Lung (tissue), 12 donors: ENCODE data around the gene DCHS2. TPM values are rescaled to one million over a fixed set of nuclear protein-coding genes. Genes with fewer than 3 reads are reported as not detected.

ENCODE experiments used
- ATAC-seq: fragments of 200-7000 bp; cut with Tn5 transposase; one replicate; pipeline ENCODE4 v1.9.1; 2020; ENCODE audit warnings: moderate number of reproducible peaks; ENCODE audit not compliant: insufficient read depth, low FRiP score
- DNase-seq, 3 donors: peaks; one replicate each; pipeline ENCODE4 v3.0.0-alpha.2; 2013 to 2017
- H3K27ac ChIP-seq, 2 donors: one replicate each; pipeline ENCODE4 v1.5.1; 2013; ENCODE audit warnings: mild to moderate bottlenecking in 2 of 2, moderate library complexity in 2 of 2, control low read depth in 1 of 2, inconsistent platforms in 1 of 2, low read depth in 1 of 2, low read length in 1 of 2
- H3K27me3 ChIP-seq, 3 donors: one replicate each; pipeline ENCODE4 v1.5.1; 2013; ENCODE audit warnings: low read length in 2 of 3; ENCODE audit not compliant: control insufficient read depth in 3 of 3, insufficient read depth in 3 of 3
- H3K36me3 ChIP-seq, 4 donors: one replicate each; pipeline ENCODE4 v1.5.1; 2013; ENCODE audit warnings: low read length in 4 of 4, mild to moderate bottlenecking in 1 of 4, moderate library complexity in 1 of 4; ENCODE audit not compliant: control insufficient read depth in 4 of 4, insufficient read depth in 4 of 4
- H3K4me1 ChIP-seq, 5 donors: one replicate each; pipeline ENCODE4 v1.5.1; 2013; ENCODE audit warnings: low read length in 5 of 5, mild to moderate bottlenecking in 2 of 5, moderate library complexity in 1 of 5; ENCODE audit not compliant: control insufficient read depth in 5 of 5, insufficient read depth in 5 of 5
- H3K4me3 ChIP-seq: one replicate; pipeline ENCODE4 v1.5.1; 2013; ENCODE audit warnings: mild to moderate bottlenecking, control low read depth, moderate library complexity
- H3K9ac ChIP-seq, 2 donors: one replicate each; pipeline ENCODE4 v1.5.1; 2013; ENCODE audit warnings: low read length in 2 of 2, control low read depth in 1 of 2; ENCODE audit not compliant: insufficient read depth in 1 of 2
- H3K9me3 ChIP-seq, 4 donors: one replicate each; pipeline ENCODE4 v1.5.1; 2013; ENCODE audit warnings: low read length in 3 of 4, mild to moderate bottlenecking in 1 of 4, moderate library complexity in 1 of 4; ENCODE audit not compliant: control insufficient read depth in 4 of 4, insufficient read depth in 3 of 4
- CTCF ChIP-seq: IDR thresholded peaks from 2 replicates; pipeline ENCODE4 v1.5.1; 2012; ENCODE audit warnings: mild to moderate bottlenecking; ENCODE audit errors: control extremely low read depth, extremely low read depth
- WGBS, 2 donors: extraction: QIAGEN DNeasy Blood & Tissue Kit; methylation state at CpG; one replicate each; pipeline ENCODE4 v1.1.7; 2013; 5-methylcytosine and 5-hydroxymethylcytosine counted together
- polyA plus RNA-seq, 2 donors: library from polyadenylated mRNA; stranded (reverse); fragments of 200-250 nt; gene quantifications; one replicate each; pipeline ENCODE4 v1.2.1, GENCODE V29; 2013
- total RNA-seq, 2 donors: library from RNA; depleted of rRNA in 1 of 2; stranded (reverse); fragments of >200 nt in 1 of 2; gene quantifications; one replicate each; pipeline ENCODE4 v1.2.1, GENCODE V29; 2014 to 2021
- donor health status: control.
- donor health status: control.
- donor health status: Bipolar disorder and iron deficiency.
- donor health status: healthy.
- donor health status: DM: yes; HTN: yes; CAD: no.

DCHS2 gene
- total and polyA plus RNA-seq, 4 donors, result 0.02 to 13.4 (median 0.53) TPM

- H3K9ac ChIP-seq, result no peak overlapping the region
- H3K4me1 ChIP-seq, result no peaks in the 10 kb centered on the region
- H3K27me3 ChIP-seq, result no peaks in the 10 kb centered on the region
- no peaks in the 10 kb centered on the region for H3K9me3 ChIP-seq
- ATAC-seq (no peak), DNase-seq (no peak)
- no peaks in the 10 kb centered on the region for H3K36me3 ChIP-seq
- no peak overlapping the region for H3K4me3 ChIP-seq
- H3K27ac ChIP-seq, result no peak overlapping the region
- WGBS, 2 donors, result 54 to 76% methylated on average over 2 of the region's 2 CpGs
- no peak for TF ChIP-seq CTCF
Observed at GRCh38 chr4:154277172-154277571, 214.4 kb downstream of the DCHS2 start.

GRCh38 chr4:154276496-154276895 is 215.1 kb downstream of the DCHS2 start:
- no peak for DNase-seq
- Histone ChIP-seq H3K27me3 (no peaks in the 10 kb centered on the region), H3K36me3 (no peaks in the 10 kb centered on the region), H3K4me1 (no peaks in the 10 kb centered on the region), H3K9me3 (no peaks in the 10 kb centered on the region), H3K4me3 (no peak overlapping the region), H3K27ac (no peak overlapping the region), H3K9ac (no peak overlapping the region)
- WGBS, 2 donors, result 60 to 88% methylated on average over 1 of the region's 1 CpG
- TF ChIP-seq CTCF, result no peak
- no peak for ATAC-seq

DNA sequence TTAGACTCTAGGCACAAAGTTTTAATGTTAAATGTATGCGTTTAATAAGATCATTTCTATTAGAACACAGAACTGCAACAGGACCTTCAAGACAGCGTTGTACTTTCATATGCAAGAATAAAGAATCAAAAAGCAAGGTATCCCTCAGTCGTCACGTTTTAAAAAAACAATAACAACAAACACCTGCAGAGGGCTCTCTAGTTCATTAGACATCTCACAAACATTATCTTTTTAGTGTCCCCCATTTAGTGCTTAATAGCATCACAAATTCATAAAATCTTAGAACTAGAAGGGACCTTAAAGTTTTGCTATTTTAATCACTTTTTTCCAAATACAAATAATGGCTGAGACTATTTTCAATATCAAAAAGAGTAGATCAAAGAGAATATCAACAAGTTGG is 236.6 kb downstream of the DCHS2 start:
- TF ChIP-seq CTCF, result no peak
- H3K9ac ChIP-seq, result no peak overlapping the region
- 40 to 46% methylated on average over 4 of the region's 4 CpGs for WGBS, 2 donors
- H3K27ac ChIP-seq, result no peak overlapping the region
- H3K36me3 ChIP-seq, result no peaks in the 10 kb centered on the region
- ATAC-seq (no peak), DNase-seq (no peak)
- no peaks in the 10 kb centered on the region for H3K27me3 ChIP-seq
- no peak overlapping the region for H3K4me3 ChIP-seq
- no peaks in the 10 kb centered on the region for H3K4me1 ChIP-seq
- H3K9me3 ChIP-seq, result no peaks in the 10 kb centered on the region

DNA sequence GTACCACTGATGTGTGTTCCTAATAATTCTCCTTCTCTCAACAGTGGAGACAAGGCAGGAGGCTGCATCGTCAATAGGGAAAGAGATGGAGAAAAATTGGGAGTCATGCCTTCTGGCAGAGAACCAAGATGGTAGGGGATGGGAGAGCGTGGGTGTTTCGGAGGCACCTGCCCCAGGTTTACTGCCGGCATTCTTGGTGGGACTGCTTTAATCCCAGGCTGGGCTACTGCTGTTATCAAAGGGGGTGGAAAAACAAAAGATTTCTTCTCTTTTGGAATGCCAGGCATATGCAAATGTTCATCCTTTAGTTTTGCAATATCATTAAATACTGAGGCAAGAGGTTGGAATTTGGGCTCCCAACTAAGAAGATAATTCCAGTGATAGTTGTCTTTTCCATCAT is 257.0 kb downstream of the DCHS2 start:
- Histone ChIP-seq H3K4me1 (peaks cover 0 to 5% (median 0%) of the 10 kb centered on the region in 5 donors), H3K36me3 (no peaks in the 10 kb centered on the region), H3K9ac (no peak overlapping the region), H3K4me3 (no peak overlapping the region), H3K27ac (no peak overlapping the region), H3K9me3 (no peaks in the 10 kb centered on the region), H3K27me3 (no peaks in the 10 kb centered on the region)
- 90% methylated on average over 4 of the region's 4 CpGs for WGBS, 2 donors
- TF ChIP-seq CTCF, result no peak
- no peak for ATAC-seq
- DNase-seq, result no peak
